Fibroblast of the conjunctiva (primary cell): ENCODE results near the gene PLEK2.
"Not testable (repeated sequence)": the region's sequence is repeated elsewhere in the genome, so short reads cannot be mapped to it uniquely, and the experiment has no call there.

ENCODE experiments used
- DNase-seq: peaks from one replicate; pipeline ENCODE4 v3.0.0-alpha.2; 2010; ENCODE audit warnings: low read depth

The PLEK2 gene

GRCh38 chr14:67411820-67412421 lies at the start of gene PLEK2:
Gene PLEK2, minus strand, starts transcription at chr14:67412165. Its CDS starts 106 bp downstream, at chr14:67412059.
- DNase-seq = no peak

GRCh38 chr14:67461341-67461985 lies 49.5 kb upstream of the PLEK2 start:
- DNase-seq = no peak

GRCh38 chr14:67459336-67459735 lies 47.4 kb upstream of the PLEK2 start:
- no peak for DNase-seq

- no peak for DNase-seq
These were observed 45.8 kb upstream of the PLEK2 start for GRCh38 chr14:67457782-67458181.

- no peak for DNase-seq
These were observed 44.8 kb upstream of the PLEK2 start for GRCh38 chr14:67456732-67457131.

GRCh38 chr14:67453575-67454300 lies 41.8 kb upstream of the PLEK2 start:
- no peak for DNase-seq

GRCh38 chr14:67451667-67452066 lies 39.7 kb upstream of the PLEK2 start:
- DNase-seq = not testable (repeated sequence)

GRCh38 chr14:67449096-67449495 lies 37.1 kb upstream of the PLEK2 start:
- no peak for DNase-seq

- DNase-seq = no peak
These were observed 35.0 kb upstream of the PLEK2 start for GRCh38 chr14:67447033-67447381.

GRCh38 chr14:67446371-67447032 lies 34.5 kb upstream of the PLEK2 start:
- DNase-seq = no peak

- no peak for DNase-seq
These were observed 32.4 kb upstream of the PLEK2 start for GRCh38 chr14:67444395-67444794.

GRCh38 chr14:67442139-67442906 lies 30.4 kb upstream of the PLEK2 start:
- DNase-seq = no peak

GRCh38 chr14:67441672-67442071 lies 29.7 kb upstream of the PLEK2 start:
- DNase-seq = no peak

GRCh38 chr14:67441256-67441655 lies 29.3 kb upstream of the PLEK2 start:
- no peak for DNase-seq

- no peak for DNase-seq
These were observed 28.5 kb upstream of the PLEK2 start for GRCh38 chr14:67440513-67440912.

GRCh38 chr14:67438969-67439368 lies 27.0 kb upstream of the PLEK2 start:
- DNase-seq = no peak

GRCh38 chr14:67436006-67436866 lies 24.3 kb upstream of the PLEK2 start:
- DNase-seq = no peak

GRCh38 chr14:67435603-67436002 lies 23.6 kb upstream of the PLEK2 start:
- DNase-seq = no peak

GRCh38 chr14:67432050-67432564 lies 20.1 kb upstream of the PLEK2 start:
- DNase-seq = no peak

- DNase-seq = no peak
These were observed 17.7 kb upstream of the PLEK2 start for GRCh38 chr14:67429510-67430205.
